IPS-15b (cell line): Measurements from ENCODE around the gene NPPC.
"Not testable (repeated sequence)": the region's sequence is repeated elsewhere in the genome, so short reads cannot be mapped to it uniquely, and the experiment has no call there.

ENCODE experiments used
- H3K27me3 ChIP-seq: one replicate; pipeline ENCODE4 v1.6.1; 2013; ENCODE audit warnings: low read length; ENCODE audit not compliant: control insufficient read depth, insufficient read depth
- H3K36me3 ChIP-seq: one replicate; pipeline ENCODE4 v1.6.1; 2013; ENCODE audit warnings: low read length; ENCODE audit not compliant: control insufficient read depth, insufficient read depth
- H3K4me1 ChIP-seq: one replicate; pipeline ENCODE4 v1.6.1; 2013; ENCODE audit warnings: mild to moderate bottlenecking, low read length; ENCODE audit not compliant: control insufficient read depth, insufficient read depth
- H3K4me3 ChIP-seq: one replicate; pipeline ENCODE4 v1.5.1; 2013; ENCODE audit warnings: low read depth, low read length
- H3K9ac ChIP-seq: one replicate; pipeline ENCODE4 v1.6.1; 2013; ENCODE audit warnings: low read depth, mild to moderate bottlenecking, low read length
- H3K9me3 ChIP-seq: one replicate; pipeline ENCODE4 v1.6.1; 2013; ENCODE audit warnings: mild to moderate bottlenecking, low read length; ENCODE audit not compliant: control insufficient read depth, insufficient read depth

Gene NPPC

DNA sequence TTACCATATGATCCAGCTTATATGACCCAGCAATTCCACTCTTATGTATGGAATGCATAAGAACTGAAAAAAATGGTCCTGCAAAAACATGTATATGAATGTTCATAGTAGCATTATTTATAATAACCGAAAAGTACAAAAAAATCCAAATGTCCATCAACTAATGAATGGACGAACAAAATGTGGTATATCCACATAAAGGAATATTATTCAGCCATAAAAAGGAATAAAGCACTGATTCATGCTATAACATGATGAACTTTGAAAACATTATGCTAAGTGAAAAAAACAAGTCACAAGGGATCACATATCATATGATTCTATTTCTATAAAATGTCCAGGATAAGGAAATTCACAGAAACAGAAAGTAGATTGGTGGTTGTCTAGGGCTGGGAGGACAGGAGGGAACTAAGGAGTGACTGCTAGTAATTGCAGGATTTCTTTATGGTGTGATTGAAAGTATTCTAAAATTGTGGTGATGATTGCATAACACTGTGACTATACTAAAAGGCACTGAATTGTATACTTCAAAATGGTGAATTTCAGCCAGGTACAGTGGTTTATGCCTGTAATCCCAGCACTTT, 25.3 kb upstream of the NPPC start:
- Histone ChIP-seq H3K4me1 (no peaks in the 10 kb centered on the region), H3K4me3 (no peak overlapping the region), H3K9ac (no peak overlapping the region), H3K9me3 (no peaks in the 10 kb centered on the region), H3K27me3 (no peaks in the 10 kb centered on the region), H3K36me3 (no peaks in the 10 kb centered on the region)

DNA sequence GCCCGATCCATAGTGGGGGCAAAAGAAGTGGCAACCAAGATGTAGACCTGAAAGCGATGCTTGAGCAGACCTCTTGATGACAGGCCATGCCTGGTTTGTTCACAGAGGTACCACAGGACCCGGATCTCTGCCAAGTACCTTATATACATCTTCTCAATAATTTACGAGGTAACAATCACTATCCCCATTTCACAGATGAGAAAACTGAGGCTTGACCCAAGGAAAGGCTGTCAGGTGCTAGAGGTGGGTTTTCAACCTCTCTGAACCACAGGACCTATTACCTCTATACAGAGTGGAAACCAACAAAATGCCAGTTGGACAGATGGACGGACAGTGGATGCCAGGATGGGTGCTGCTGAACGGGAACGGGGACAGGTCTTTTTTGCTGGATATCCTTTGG, 21.5 kb upstream of the NPPC start:
- Histone ChIP-seq H3K9ac (no peak overlapping the region), H3K9me3 (no peaks in the 10 kb centered on the region), H3K27me3 (no peaks in the 10 kb centered on the region), H3K36me3 (no peaks in the 10 kb centered on the region), H3K4me3 (no peak overlapping the region), H3K4me1 (no peaks in the 10 kb centered on the region)

- not testable (repeated sequence) for H3K36me3 ChIP-seq, H3K4me3 ChIP-seq, H3K9me3 ChIP-seq, H3K9ac ChIP-seq, H3K4me1 ChIP-seq, H3K27me3 ChIP-seq
These were observed 20.9 kb upstream of the NPPC start for GRCh38 chr2:231947112-231947511.

DNA sequence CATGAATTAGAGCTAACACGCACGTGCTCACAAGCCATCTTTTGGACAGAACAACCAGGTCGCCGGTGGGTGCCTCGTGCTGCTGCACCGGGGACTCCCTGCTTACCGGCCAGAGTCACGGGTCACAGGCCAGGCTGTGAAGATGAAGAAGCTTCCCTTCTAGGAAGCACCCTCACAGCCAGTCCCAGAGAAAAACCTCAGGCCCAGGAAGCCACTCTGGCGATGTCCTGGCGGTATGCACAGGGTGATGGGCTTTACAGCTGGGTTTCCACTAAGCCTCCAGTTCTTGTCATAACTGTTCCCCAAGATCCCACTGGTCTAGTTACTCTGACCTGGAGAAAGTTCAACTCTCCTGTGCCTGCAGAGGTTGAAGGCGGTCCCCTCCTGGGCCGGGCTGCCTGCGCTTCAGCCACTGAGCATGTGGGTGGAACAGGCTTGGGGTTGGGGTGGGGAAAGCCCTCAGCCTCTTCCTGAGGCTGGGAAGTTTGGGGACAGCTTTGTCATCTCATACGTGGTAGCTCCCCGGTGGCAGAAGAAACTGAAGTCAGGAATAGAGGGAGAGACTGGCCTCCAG, 20.1 kb upstream of the NPPC start:
- Histone ChIP-seq H3K36me3 (no peaks in the 10 kb centered on the region), H3K4me3 (no peak overlapping the region), H3K9me3 (no peaks in the 10 kb centered on the region), H3K9ac (no peak overlapping the region), H3K4me1 (no peaks in the 10 kb centered on the region), H3K27me3 (no peaks in the 10 kb centered on the region)

DNA sequence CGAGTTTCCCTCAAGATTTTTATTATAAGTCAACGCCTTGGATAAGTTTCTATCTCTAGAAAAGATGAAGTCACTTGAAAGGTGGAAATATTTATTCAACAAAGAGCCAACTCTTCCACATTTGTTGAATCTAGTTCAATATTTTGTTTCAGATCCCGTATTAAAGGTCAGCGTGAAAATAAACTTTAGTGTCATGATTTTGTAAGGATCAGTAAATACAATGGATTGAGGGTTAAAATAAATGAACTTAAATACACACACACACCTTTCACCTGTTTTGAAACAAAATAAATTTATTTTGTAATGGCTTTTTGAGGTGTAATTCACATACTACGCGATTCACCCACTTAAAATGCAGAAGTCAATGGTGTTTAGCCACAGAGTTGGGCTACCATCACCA, 16.0 kb upstream of the NPPC start:
- H3K4me1 ChIP-seq, result no peaks in the 10 kb centered on the region
- H3K27me3 ChIP-seq, result no peaks in the 10 kb centered on the region
- H3K36me3 ChIP-seq, result no peaks in the 10 kb centered on the region
- no peak overlapping the region for H3K9ac ChIP-seq
- H3K4me3 ChIP-seq, result no peak overlapping the region
- no peaks in the 10 kb centered on the region for H3K9me3 ChIP-seq

DNA sequence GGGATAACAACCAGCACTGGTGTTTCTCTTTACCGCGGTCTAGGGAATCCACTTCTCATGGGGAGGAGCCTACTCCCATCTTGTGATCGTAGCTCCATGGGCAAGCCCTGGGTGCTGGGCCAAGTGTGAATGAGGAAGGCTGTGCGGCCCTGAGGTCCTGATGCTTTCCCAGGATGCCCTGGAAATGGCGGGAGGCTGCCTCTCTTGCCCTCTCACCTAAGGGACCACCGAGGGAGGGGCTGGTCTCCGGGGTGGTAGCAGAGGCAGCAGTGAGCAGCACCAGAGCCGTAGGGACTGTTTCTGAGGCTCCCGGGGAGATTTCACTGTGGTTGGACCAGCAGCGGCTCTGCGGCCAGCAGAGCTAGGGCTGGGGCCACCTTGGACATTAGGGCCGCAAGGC, 15.5 kb upstream of the NPPC start:
- H3K4me3 ChIP-seq, result no peak overlapping the region
- no peaks in the 10 kb centered on the region for H3K9me3 ChIP-seq
- H3K4me1 ChIP-seq, result no peaks in the 10 kb centered on the region
- no peaks in the 10 kb centered on the region for H3K36me3 ChIP-seq
- H3K9ac ChIP-seq, result no peak overlapping the region
- no peaks in the 10 kb centered on the region for H3K27me3 ChIP-seq

DNA sequence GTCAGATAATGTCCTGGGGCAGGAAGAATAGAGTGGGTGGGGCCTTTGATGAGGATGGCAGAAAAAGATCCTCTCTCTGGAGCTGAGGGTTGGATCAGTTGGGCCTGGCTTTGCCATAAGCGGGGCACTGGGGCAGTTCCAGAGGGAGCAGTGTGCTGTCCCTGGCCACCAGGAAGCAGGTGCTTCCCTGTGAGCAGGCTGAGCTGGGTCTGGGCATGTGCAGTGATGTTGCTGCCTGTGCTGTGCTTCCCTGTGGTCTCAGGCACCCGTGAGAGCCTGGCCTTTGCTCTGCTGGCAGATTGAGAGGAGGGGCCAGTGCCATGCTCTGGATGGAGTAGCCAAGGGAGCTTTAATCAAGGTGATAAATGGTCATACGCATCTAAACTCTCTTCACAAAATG, 14.6 kb upstream of the NPPC start:
- Histone ChIP-seq H3K36me3 (no peaks in the 10 kb centered on the region), H3K9ac (no peak overlapping the region), H3K9me3 (no peaks in the 10 kb centered on the region), H3K4me3 (no peak overlapping the region), H3K27me3 (no peaks in the 10 kb centered on the region), H3K4me1 (no peaks in the 10 kb centered on the region)

DNA sequence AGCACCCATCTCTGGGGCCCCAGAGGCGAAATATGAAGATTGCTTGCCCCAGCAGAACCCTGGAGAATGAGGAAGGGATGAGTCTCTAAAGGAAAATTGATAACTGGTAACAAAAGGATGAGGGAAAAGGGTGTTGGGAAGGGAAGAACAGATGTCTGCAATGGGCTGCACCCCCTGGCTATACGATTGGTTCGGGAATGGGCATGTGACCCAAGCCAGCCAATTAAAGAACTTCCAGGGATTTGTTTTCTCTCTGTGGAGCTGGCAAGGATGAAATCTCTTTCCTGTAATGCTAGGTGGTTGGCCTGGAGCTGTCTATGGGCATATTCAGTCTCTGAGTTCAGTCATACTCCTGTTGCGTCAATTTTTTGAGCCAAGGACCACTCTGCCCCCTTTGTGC, 12.8 kb upstream of the NPPC start:
- Histone ChIP-seq H3K4me3 (no peak overlapping the region), H3K9me3 (no peaks in the 10 kb centered on the region), H3K36me3 (no peaks in the 10 kb centered on the region), H3K27me3 (no peaks in the 10 kb centered on the region), H3K9ac (no peak overlapping the region), H3K4me1 (no peaks in the 10 kb centered on the region)

- H3K27me3 ChIP-seq, result no peaks in the 10 kb centered on the region
- H3K4me3 ChIP-seq, result no peak overlapping the region
- no peaks in the 10 kb centered on the region for H3K4me1 ChIP-seq
- H3K9me3 ChIP-seq, result no peaks in the 10 kb centered on the region
- no peaks in the 10 kb centered on the region for H3K36me3 ChIP-seq
- H3K9ac ChIP-seq, result no peak overlapping the region
These were observed 10.9 kb upstream of the NPPC start for GRCh38 chr2:231937057-231937456.

GRCh38 chr2:231936491-231936890, 10.3 kb upstream of the NPPC start:
- no peaks in the 10 kb centered on the region for H3K9me3 ChIP-seq
- H3K27me3 ChIP-seq, result no peaks in the 10 kb centered on the region
- H3K4me3 ChIP-seq, result no peak overlapping the region
- no peak overlapping the region for H3K9ac ChIP-seq
- H3K4me1 ChIP-seq, result no peaks in the 10 kb centered on the region
- no peaks in the 10 kb centered on the region for H3K36me3 ChIP-seq

DNA sequence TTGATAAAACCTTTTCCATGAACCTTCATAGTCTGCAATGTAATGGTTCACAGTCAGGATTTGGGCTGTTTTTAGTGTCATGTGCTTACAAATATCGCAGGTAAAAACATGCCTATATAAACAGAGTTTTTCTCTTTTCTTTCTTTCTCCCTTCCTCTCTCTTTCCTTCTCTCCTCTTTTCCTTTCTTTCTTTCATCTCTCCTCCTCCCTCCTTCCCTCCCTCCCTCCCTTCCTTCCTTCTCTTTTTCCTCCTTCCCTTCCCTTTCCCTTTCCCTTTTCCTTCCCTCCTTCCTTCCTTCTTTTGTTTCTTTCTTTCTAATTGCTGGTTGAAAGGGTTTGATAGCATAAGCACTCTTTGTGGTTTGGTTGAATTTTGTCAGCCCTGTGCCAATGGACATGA, 9.6 kb upstream of the NPPC start:
- H3K4me1 ChIP-seq, result no peaks in the 10 kb centered on the region
- no peaks in the 10 kb centered on the region for H3K36me3 ChIP-seq
- H3K9me3 ChIP-seq, result no peaks in the 10 kb centered on the region
- no peaks in the 10 kb centered on the region for H3K27me3 ChIP-seq
- no peak overlapping the region for H3K4me3 ChIP-seq
- H3K9ac ChIP-seq, result no peak overlapping the region

GRCh38 chr2:231935207-231935524, 9.0 kb upstream of the NPPC start:
- Histone ChIP-seq H3K27me3 (no peaks in the 10 kb centered on the region), H3K9ac (no peak overlapping the region), H3K4me1 (no peaks in the 10 kb centered on the region), H3K9me3 (no peaks in the 10 kb centered on the region), H3K36me3 (no peaks in the 10 kb centered on the region), H3K4me3 (no peak overlapping the region)
